BE2C (cell line): Measurements from ENCODE around the gene SCAF4.
"Not testable (repeated sequence)": the region's sequence is repeated elsewhere in the genome, so short reads cannot be mapped to it uniquely, and the experiment has no call there.

ENCODE experiments used
- DNase-seq: peaks from one replicate; pipeline ENCODE4 v3.0.0-alpha.2; 2020
- H3K27me3 ChIP-seq: fragments of 250-450 bp; sonication (Bioruptor Pico); 2 replicates; pipeline ENCODE4 v1.5.1; 2020; ENCODE audit warnings: mild to moderate bottlenecking
- H3K36me3 ChIP-seq: fragments of 250-450 bp; sonication (Bioruptor Pico); 2 replicates; pipeline ENCODE4 v1.5.1; 2020; ENCODE audit warnings: mild to moderate bottlenecking
- H3K4me1 ChIP-seq: fragments of 250-450 bp; sonication (Bioruptor Pico); 2 replicates; pipeline ENCODE4 v1.5.1; 2020
- H3K4me3 ChIP-seq: 2 replicates; pipeline ENCODE4 v1.5.1; 2011; ENCODE audit warnings: low read depth, low read length
- H3K9me3 ChIP-seq: fragments of 250-450 bp; sonication (Bioruptor Pico); 2 replicates; pipeline ENCODE4 v1.5.1; 2020
- CTCF ChIP-seq: IDR thresholded peaks from 2 replicates; pipeline ENCODE4 v1.5.1; 2012; ENCODE audit warnings: mild to moderate bottlenecking, low read depth, low read length

SCAF4 gene

GRCh38 chr21:31658053-31658452 is 73.9 kb downstream of the SCAF4 start:
- no peak for TF ChIP-seq CTCF
- DNase-seq, result no peak
- H3K4me3 ChIP-seq, result no peak overlapping the region
- H3K9me3 ChIP-seq, result no peaks in the 10 kb centered on the region
- H3K27me3 ChIP-seq, result no peaks in the 10 kb centered on the region
- H3K36me3 ChIP-seq, result peaks cover 13% of the 10 kb centered on the region
- no peaks in the 10 kb centered on the region for H3K4me1 ChIP-seq

GRCh38 chr21:31656199-31657095 is 75.5 kb downstream of the SCAF4 start:
- peaks cover 1% of the 10 kb centered on the region for H3K36me3 ChIP-seq
- DNase-seq, result no peak
- H3K4me1 ChIP-seq, result no peaks in the 10 kb centered on the region
- no peaks in the 10 kb centered on the region for H3K9me3 ChIP-seq
- H3K27me3 ChIP-seq, result no peaks in the 10 kb centered on the region
- H3K4me3 ChIP-seq, result no peak overlapping the region
- no peak for TF ChIP-seq CTCF

GRCh38 chr21:31654821-31655580 is 76.9 kb downstream of the SCAF4 start:
- not testable (repeated sequence) for H3K4me1 ChIP-seq, H3K27me3 ChIP-seq, H3K9me3 ChIP-seq, H3K4me3 ChIP-seq, DNase-seq, H3K36me3 ChIP-seq

GRCh38 chr21:31654340-31654739 is 77.6 kb downstream of the SCAF4 start:
- TF ChIP-seq CTCF, result no peak
- Histone ChIP-seq H3K9me3 (no peaks in the 10 kb centered on the region), H3K4me1 (no peaks in the 10 kb centered on the region), H3K27me3 (no peaks in the 10 kb centered on the region), H3K4me3 (no peak overlapping the region), H3K36me3 (no peaks in the 10 kb centered on the region)
- DNase-seq, result no peak

GRCh38 chr21:31651491-31651890 is 80.4 kb downstream of the SCAF4 start:
- not testable (repeated sequence) for H3K9me3 ChIP-seq, H3K4me1 ChIP-seq, H3K4me3 ChIP-seq, H3K27me3 ChIP-seq, H3K36me3 ChIP-seq, DNase-seq

- Histone ChIP-seq H3K9me3 (no peaks in the 10 kb centered on the region), H3K36me3 (no peaks in the 10 kb centered on the region), H3K4me1 (no peaks in the 10 kb centered on the region), H3K27me3 (no peaks in the 10 kb centered on the region), H3K4me3 (no peak overlapping the region)
- DNase-seq, result no peak
- TF ChIP-seq CTCF, result no peak
These were observed 81.0 kb downstream of the SCAF4 start for GRCh38 chr21:31650930-31651329.

- no peaks in the 10 kb centered on the region for H3K4me1 ChIP-seq
- no peak overlapping the region for H3K4me3 ChIP-seq
- no peaks in the 10 kb centered on the region for H3K27me3 ChIP-seq
- H3K36me3 ChIP-seq, result no peaks in the 10 kb centered on the region
- no peak for TF ChIP-seq CTCF
- DNase-seq, result no peak
- no peaks in the 10 kb centered on the region for H3K9me3 ChIP-seq
These were observed 84.3 kb downstream of the SCAF4 start for GRCh38 chr21:31647650-31648049.
